K562 (cell line): ENCODE measurements around the gene KCTD18.

Experiments
- KAT7 ChIP-seq: sonication (generic); formaldehyde crosslinking; IDR thresholded peaks from 2 replicates; pipeline ENCODE4 v1.8.0; 2022; ENCODE audit warnings: missing genetic modification reagents, mild to moderate bottlenecking, borderline replicate concordance
- NR2C2 ChIP-seq, 2 experiments: fragments of 200-800 bp in 1 of 2; sonication (Bioruptor generic) in 1 of 2; sonication (generic) in 1 of 2; formaldehyde crosslinking in 1 of 2; IDR thresholded peaks; 2 replicates each; pipeline versions ENCODE4 v1.6.1 to v1.8.0; 2016 to 2022; ENCODE audit warnings: mild to moderate bottlenecking in 1 of 2, missing compliant biosample characterization in 1 of 2, missing genetic modification characterization in 1 of 2, missing genetic modification reagents in 1 of 2
- POLR2AphosphoS5 ChIP-seq: IDR thresholded peaks from 2 replicates; pipeline ENCODE4 v1.6.1; 2011; ENCODE audit warnings: mild to moderate bottlenecking, low read depth, low read length, moderate library complexity; ENCODE audit not compliant: control insufficient read depth, insufficient read depth
- TAF15 ChIP-seq: fragments of 200-400 bp; formaldehyde crosslinking; IDR thresholded peaks from 2 replicates; pipeline ENCODE4 v1.6.1; 2017; ENCODE audit warnings: mild to moderate bottlenecking, low read depth, low read length, moderate library complexity
- TBL1XR1 ChIP-seq, 2 experiments: IDR thresholded peaks; 2 replicates each; pipeline ENCODE4 v1.6.1; 2012; ENCODE audit warnings: improper control_type of control experiment in 2 of 2, low read length in 2 of 2, mild to moderate bottlenecking in 1 of 2
- ZNF174 ChIP-seq: fragments of 250-450 bp; sonication (Bioruptor Pico); IDR thresholded peaks from 2 replicates; pipeline ENCODE4 v1.4.0; 2020; ENCODE audit warnings: mild to moderate bottlenecking
- ZNF232 ChIP-seq: sonication (generic); formaldehyde crosslinking; IDR thresholded peaks from 2 replicates; pipeline ENCODE4 v1.8.0; 2022; ENCODE audit warnings: mild to moderate bottlenecking, missing genetic modification reagents
- ZNF507 ChIP-seq: conservative IDR thresholded peaks from 2 replicates; pipeline ENCODE4 v1.6.1; 2017; ENCODE audit warnings: missing genetic modification characterization, missing compliant biosample characterization
- TF ChIP-seq, protein P1 (sequence below), 3 experiments: IDR thresholded peaks in 2 of 3; conservative IDR thresholded peaks in 1 of 3; 2 replicates each; pipeline ENCODE4 v1.5.1; 2011 to 2012; ENCODE audit warnings: low read length in 3 of 3, mild to moderate bottlenecking in 3 of 3, control low read depth in 2 of 3, improper control_type of control experiment in 1 of 3, inconsistent platforms in 1 of 3, low read depth in 1 of 3, mixed read lengths in 1 of 3, moderate library complexity in 1 of 3; ENCODE audit not compliant: insufficient read depth in 2 of 3
- TF ChIP-seq, protein P2 (sequence below): fragments of 250-450 bp; sonication (Bioruptor Pico); IDR thresholded peaks from 2 replicates; pipeline ENCODE4 v1.5.0; 2020; ENCODE audit warnings: mild to moderate bottlenecking, borderline replicate concordance
- TF ChIP-seq, protein P3 (sequence below), 2 experiments: fragments of 450-650 bp in 1 of 2; sonication (generic) in 1 of 2; formaldehyde crosslinking in 1 of 2; IDR thresholded peaks in 1 of 2; conservative IDR thresholded peaks in 1 of 2; 2 replicates each; pipeline versions ENCODE4 v1.6.1 to v1.8.1; 2016 to 2023; ENCODE audit warnings: mild to moderate bottlenecking in 2 of 2, moderate library complexity in 2 of 2, inconsistent platforms in 1 of 2, missing genetic modification reagents in 1 of 2
- TF ChIP-seq, protein P4 (sequence below): sonication (generic); formaldehyde crosslinking; IDR thresholded peaks from 2 replicates; pipeline ENCODE4 v1.9.0; 2022; ENCODE audit warnings: mild to moderate bottlenecking, missing genetic modification reagents

DNA sequence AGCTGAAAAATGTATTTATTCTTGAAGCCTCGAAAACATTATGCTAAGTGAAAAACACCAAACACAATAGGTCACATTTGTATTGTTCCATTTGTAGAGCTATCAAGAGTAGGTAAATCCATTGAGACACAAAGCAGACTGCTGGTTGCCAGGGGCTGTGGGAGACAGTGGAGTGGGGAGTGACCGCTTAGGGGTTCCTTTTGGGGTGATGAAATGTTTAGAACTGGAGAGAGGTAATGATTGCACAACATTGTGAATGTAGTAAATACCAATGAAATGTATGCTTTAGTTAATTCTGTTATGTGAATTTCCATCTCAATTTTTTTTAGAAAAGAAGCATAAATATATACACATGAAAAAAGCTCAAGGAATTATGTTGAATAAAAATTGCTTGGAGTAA lies 15.8 kb downstream of the KCTD18 start:
- TF ChIP-seq ZNF174, result no peak
- no peak for TF ChIP-seq NR2C2 (CRISPR knock-in tag; IDR thresholded peaks at IDR 0.05)
- TF ChIP-seq NR2C2 (tag; IDR thresholded peaks at IDR 0.05), result no peak
- TF ChIP-seq, protein P1, sequence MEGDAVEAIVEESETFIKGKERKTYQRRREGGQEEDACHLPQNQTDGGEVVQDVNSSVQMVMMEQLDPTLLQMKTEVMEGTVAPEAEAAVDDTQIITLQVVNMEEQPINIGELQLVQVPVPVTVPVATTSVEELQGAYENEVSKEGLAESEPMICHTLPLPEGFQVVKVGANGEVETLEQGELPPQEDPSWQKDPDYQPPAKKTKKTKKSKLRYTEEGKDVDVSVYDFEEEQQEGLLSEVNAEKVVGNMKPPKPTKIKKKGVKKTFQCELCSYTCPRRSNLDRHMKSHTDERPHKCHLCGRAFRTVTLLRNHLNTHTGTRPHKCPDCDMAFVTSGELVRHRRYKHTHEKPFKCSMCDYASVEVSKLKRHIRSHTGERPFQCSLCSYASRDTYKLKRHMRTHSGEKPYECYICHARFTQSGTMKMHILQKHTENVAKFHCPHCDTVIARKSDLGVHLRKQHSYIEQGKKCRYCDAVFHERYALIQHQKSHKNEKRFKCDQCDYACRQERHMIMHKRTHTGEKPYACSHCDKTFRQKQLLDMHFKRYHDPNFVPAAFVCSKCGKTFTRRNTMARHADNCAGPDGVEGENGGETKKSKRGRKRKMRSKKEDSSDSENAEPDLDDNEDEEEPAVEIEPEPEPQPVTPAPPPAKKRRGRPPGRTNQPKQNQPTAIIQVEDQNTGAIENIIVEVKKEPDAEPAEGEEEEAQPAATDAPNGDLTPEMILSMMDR (IDR thresholded peaks at IDR 0.05 in 2 of 3, conservative IDR thresholded peaks at IDR 0.05 in 1 of 3; ENCODE audit: insufficient read depth in 2 of 3, low read depth in 1 of 3, low read length in 3 of 3), result no peak
- TF ChIP-seq ZNF232, result no peak
- TF ChIP-seq, protein P2, sequence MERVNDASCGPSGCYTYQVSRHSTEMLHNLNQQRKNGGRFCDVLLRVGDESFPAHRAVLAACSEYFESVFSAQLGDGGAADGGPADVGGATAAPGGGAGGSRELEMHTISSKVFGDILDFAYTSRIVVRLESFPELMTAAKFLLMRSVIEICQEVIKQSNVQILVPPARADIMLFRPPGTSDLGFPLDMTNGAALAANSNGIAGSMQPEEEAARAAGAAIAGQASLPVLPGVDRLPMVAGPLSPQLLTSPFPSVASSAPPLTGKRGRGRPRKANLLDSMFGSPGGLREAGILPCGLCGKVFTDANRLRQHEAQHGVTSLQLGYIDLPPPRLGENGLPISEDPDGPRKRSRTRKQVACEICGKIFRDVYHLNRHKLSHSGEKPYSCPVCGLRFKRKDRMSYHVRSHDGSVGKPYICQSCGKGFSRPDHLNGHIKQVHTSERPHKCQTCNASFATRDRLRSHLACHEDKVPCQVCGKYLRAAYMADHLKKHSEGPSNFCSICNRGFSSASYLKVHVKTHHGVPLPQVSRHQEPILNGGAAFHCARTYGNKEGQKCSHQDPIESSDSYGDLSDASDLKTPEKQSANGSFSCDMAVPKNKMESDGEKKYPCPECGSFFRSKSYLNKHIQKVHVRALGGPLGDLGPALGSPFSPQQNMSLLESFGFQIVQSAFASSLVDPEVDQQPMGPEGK (CRISPR knock-in tag), result no peak
- TF ChIP-seq TAF15, result no peak
- no peak for TF ChIP-seq POLR2AphosphoS5
- TF ChIP-seq ZNF507 (tag), result no peak
- TF ChIP-seq TBL1XR1 (IDR thresholded peaks at IDR 0.05; ENCODE audit: low read length in 2 of 2), result no peak
- TF ChIP-seq, protein P3, sequence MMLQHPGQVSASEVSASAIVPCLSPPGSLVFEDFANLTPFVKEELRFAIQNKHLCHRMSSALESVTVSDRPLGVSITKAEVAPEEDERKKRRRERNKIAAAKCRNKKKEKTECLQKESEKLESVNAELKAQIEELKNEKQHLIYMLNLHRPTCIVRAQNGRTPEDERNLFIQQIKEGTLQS (IDR thresholded peaks at IDR 0.05), result no peak
- TF ChIP-seq, protein P3 (CRISPR knock-in tag; conservative IDR thresholded peaks at IDR 0.05), result no peak
- TF ChIP-seq KAT7 (CRISPR knock-in tag), result no peak
- TF ChIP-seq, protein P4, sequence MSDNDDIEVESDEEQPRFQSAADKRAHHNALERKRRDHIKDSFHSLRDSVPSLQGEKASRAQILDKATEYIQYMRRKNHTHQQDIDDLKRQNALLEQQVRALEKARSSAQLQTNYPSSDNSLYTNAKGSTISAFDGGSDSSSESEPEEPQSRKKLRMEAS, result no peak
